GM19193 (cell line): ENCODE measurements around the gene ESR1.

ENCODE experiments used
- POLR2A ChIP-seq: IDR thresholded peaks from 4 replicates; pipeline ENCODE4 v1.6.1; 2011; ENCODE audit not compliant: insufficient read depth, insufficient read length; ENCODE audit errors: extremely low read depth

Gene ESR1

GRCh38 chr6:151804585-151805285, 2.7 kb upstream of the ESR1 start:
- TF ChIP-seq POLR2A, result no peak

- TF ChIP-seq POLR2A, result no peak
Measured at GRCh38 chr6:151805286-151805840, 2.1 kb upstream of the ESR1 start.

- TF ChIP-seq POLR2A, result no peak
Measured at GRCh38 chr6:151806757-151807512, 547 bp upstream of the ESR1 start.

GRCh38 chr6:151808371-151809241, 1.1 kb downstream of the ESR1 start:
- no peak for TF ChIP-seq POLR2A

GRCh38 chr6:151811081-151811480, 3.6 kb downstream of the ESR1 start:
- no peak for TF ChIP-seq POLR2A

GRCh38 chr6:151813858-151814257, 6.4 kb downstream of the ESR1 start:
- TF ChIP-seq POLR2A, result no peak

GRCh38 chr6:151814614-151815013, 7.1 kb downstream of the ESR1 start:
- no peak for TF ChIP-seq POLR2A

GRCh38 chr6:151822252-151823111, 15.0 kb downstream of the ESR1 start:
- no peak for TF ChIP-seq POLR2A

GRCh38 chr6:151826517-151827142, 19.1 kb downstream of the ESR1 start:
- no peak for TF ChIP-seq POLR2A

- TF ChIP-seq POLR2A, result no peak
Measured at GRCh38 chr6:151832710-151833109, 25.2 kb downstream of the ESR1 start.

GRCh38 chr6:151835396-151835795, 27.9 kb downstream of the ESR1 start:
- TF ChIP-seq POLR2A, result no peak

- TF ChIP-seq POLR2A, result no peak
Measured at GRCh38 chr6:151837223-151837622, 29.7 kb downstream of the ESR1 start.

- no peak for TF ChIP-seq POLR2A
Measured at GRCh38 chr6:151842816-151843215, 35.3 kb downstream of the ESR1 start.

- TF ChIP-seq POLR2A, result no peak
Measured at GRCh38 chr6:151847064-151847463, 39.6 kb downstream of the ESR1 start.

- TF ChIP-seq POLR2A, result no peak
Measured at GRCh38 chr6:151850479-151851003, 43.1 kb downstream of the ESR1 start.
